NCI-H1105 treated with DMSO at 0.1 percent for 48 hours (cell line): ENCODE results near the gene FKBP14.

ENCODE experiments used
- DNase-seq: peaks from one replicate; lab custom pipeline; 2025; lab: John Stamatoyannopoulos, UW

Gene FKBP14

GRCh38 chr7:30032310-30033125 lies 6.0 kb upstream of the FKBP14 start:
- DNase-seq, result no peak

- DNase-seq, result peak; percentile 20
Observed at GRCh38 chr7:30029696-30030095, 3.2 kb upstream of the FKBP14 start.

DNA sequence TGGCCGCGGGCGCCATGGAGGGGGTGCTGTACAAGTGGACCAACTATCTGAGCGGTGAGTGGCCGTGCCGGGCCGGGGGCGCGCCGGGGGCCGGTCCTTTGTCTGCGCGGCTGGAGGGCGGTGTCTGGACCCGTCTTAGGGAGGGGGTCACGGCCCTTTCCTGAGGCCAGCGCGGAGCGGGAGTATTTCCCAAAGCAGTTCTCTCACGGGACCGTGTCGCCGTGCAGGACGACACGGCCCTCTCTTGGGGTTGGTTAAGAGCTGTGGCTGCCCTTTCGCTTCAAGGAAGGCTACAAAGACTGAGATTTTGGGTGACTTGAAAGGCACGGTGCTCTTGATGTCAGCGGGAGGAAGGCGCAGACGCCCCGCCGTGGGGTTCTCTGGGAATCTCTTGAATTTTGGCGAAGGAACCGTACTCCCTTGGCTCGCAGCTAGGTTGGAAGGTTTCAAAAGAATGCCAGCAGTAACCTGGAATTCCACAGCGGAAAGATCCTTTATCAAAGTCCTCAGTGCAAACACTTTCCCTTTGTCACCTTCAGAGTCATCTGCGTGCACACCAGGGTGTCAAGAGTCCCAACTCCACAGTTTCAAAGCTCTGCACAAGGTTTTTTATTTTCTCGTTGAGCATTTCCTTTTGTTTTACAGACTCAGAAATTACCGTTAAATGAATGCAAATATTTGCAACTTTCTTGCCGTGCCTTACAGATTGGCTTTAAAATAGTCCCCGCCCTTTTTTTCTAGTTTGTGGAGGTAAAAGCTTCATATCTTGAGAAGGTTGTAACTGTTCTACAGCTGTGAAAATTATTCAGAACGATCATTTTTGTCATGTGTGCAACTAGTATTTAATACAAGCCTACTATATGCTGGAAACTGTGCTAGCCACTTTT lies 2.5 kb upstream of the FKBP14 start:
- no peak for DNase-seq

DNA sequence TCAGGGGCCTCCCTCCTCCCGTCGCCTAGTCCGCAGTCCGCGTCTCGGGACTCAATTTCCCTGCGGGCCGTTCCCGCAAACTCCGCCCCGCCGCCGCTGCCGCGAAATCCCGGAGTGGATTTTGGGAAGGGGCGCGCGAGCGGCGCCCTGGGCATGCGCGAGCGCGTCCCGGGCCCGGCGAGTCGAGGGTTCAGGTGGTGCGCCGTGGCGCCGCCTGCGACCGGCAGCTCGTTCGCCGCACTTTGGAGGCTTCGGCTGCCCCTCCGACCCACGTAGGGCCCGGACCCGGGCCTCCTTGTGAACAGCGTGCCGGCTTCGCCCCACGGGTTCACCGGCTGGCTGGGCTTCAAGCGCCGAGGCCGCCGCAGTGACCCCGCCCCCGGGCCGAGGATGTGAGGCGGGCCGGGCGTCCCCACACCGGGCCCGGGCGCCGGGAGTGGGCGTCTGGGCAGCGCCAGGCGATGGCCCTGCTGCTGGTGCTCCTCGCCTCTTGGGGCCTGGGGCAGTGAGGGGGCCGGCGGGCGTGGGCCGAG lies 1.8 kb upstream of the FKBP14 start, which contains the start of gene PLEKHA8:
PLEKHA8 (plus strand) TSS at position 197 of the 533 bp plus-strand sequence. CDS start 351 bp downstream, outside the sequence.
- peak; percentile 79 for DNase-seq

DNA sequence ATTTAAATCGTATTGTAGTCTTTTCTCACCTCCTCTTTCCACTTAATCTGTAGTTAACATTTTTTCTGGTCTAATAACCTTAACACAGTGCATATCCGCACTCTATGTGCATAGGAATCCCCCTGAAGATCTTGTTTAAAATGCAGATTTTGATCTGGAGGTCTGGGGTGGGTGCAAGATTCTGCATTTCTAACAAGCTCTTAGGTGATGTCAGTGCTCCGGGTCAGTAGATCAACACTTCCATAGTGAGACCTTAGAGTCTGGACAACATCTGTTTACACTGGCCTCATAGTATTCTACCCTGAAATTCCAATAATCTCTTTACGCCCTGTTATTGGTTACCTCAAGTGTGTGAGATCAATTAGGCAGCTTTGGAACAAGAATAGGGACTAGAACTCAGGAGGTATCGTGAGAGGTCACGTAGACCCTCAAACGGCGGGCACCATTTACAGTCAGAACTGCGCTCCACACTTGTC lies 1.3 kb upstream of the FKBP14 start:
- DNase-seq, result no peak

DNA sequence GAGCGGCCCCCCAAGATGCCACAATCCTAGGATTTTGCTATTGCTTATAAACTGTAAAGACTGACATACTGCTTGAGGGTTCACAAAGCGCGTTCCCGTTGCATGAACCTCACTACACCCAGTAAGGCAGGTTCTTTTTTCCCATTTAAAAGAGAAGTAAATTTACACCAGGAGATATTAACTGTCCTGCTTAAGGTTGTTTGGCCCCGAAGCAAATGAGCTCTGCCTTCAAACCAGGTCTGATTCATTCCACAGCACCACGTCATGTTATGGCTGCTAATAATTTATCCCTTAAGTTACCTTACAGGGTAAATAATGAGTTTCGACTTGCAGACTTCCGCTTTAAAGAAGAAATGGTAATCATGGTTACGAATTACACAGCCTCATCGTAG lies 559 bp upstream of the FKBP14 start:
- DNase-seq, result no peak

DNA sequence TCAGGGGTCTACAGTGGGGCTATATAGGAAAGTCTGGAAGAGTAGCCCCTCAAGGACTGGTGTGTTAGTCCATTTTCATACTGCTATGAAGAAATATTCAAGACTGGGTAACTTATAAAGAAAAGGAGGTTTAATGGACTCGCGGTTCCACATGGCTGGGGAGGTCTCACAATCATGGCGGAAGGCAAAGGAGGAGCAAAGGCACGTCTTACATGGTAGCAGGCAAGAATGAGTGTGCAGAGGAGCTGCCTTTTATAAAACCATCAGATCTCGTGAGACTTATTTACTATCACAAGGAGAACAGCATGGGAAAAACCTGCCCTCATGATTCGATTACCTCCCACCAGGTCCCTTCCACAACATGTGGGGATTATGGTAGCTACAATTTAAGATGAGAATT lies 3.0 kb downstream of the FKBP14 start:
- DNase-seq, result no peak

- no peak for DNase-seq
Observed at GRCh38 chr7:30022991-30023390, 3.5 kb downstream of the FKBP14 start.

DNA sequence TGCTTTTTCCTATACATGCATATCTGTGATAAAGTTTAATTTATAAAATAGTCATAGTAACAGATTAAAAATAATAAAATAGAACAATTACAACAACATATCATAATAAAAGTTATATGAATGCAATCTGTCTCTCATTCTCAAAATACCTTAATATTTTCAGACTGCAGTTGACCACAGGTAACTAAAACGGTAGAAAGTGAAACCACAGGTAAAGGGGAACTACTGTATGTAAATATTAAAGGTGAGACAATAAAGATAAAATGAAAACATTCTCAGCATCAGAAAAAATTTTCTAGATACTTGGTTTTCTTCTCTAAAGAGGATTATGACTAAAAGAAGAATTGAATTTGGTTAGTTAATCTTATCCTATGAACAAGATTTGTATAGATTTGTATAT lies 6.0 kb downstream of the FKBP14 start:
- no peak for DNase-seq

GRCh38 chr7:30019960-30020359 lies 6.5 kb downstream of the FKBP14 start:
- DNase-seq, result no peak

DNA sequence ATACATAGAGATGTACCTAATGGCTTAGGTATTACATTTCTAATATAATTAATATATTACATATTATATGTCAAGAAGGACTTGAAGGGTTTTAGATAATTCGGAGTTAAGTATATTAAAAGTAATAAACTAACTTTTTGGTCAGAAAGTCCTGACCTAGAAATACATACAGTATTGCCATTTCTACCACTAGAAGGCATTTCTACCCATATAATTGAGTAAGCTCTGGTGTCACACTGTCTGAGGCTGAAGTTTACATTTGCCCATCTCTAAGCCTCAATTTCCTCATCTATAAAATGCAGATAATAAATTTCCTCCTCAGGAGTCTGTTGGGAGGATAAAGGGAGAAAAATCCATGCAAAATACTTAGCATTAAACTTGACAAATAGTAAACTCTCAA lies 7.1 kb downstream of the FKBP14 start:
- DNase-seq, result no peak

- DNase-seq, result no peak
Observed at GRCh38 chr7:30018451-30018850, 8.1 kb downstream of the FKBP14 start.

- no peak for DNase-seq
Observed at GRCh38 chr7:30012757-30013156, 13.7 kb downstream of the FKBP14 start.

DNA sequence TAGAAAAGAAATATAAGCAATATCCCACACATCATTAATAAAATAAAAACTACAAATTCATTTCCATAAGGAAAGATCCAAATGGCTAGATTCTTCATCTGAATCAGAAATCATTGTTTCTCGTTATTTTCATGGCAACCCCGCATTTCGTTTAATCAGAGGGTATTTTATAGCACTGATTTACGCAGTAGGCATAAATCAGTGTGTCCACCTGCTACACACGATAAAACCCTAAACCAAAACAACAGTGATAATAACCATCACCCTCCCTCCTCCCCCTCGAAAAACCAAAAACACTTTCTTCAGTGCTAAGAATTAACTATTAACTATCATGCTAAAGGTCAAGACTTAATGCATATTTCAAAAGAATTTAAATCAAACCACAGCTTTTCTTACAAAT lies 16.5 kb downstream of the FKBP14 start:
- DNase-seq, result no peak

- no peak for DNase-seq
Observed at GRCh38 chr7:30005464-30005863, 21.0 kb downstream of the FKBP14 start.

- DNase-seq, result no peak
Observed at GRCh38 chr7:30003098-30003497, 23.4 kb downstream of the FKBP14 start.

GRCh38 chr7:30001998-30002397 lies 24.5 kb downstream of the FKBP14 start:
- DNase-seq, result no peak

- no peak for DNase-seq
Observed at GRCh38 chr7:29998489-29998888, 28.0 kb downstream of the FKBP14 start.

- no peak for DNase-seq
Observed at GRCh38 chr7:29996321-29996720, 30.2 kb downstream of the FKBP14 start.

DNA sequence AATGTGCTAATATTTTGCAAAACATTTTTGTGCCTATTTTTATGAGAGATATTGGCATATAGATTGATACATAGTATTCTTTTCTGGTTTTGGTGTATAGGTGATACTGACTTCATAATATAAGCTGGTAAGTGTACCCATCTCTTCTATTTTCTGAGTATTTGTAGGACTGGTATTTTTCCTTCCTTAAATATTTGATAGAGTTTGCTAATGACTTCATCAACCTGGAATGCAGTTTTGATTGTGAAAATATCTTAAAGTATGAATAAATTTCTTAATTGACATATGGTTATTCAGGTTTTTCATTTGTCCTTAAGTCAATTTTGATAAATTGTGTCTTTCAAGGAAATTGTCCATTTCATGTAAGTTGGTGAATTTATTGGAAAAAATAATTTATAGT lies 30.9 kb downstream of the FKBP14 start:
- no peak for DNase-seq

- no peak for DNase-seq
Observed at GRCh38 chr7:29993140-29993539, 33.4 kb downstream of the FKBP14 start.

DNA sequence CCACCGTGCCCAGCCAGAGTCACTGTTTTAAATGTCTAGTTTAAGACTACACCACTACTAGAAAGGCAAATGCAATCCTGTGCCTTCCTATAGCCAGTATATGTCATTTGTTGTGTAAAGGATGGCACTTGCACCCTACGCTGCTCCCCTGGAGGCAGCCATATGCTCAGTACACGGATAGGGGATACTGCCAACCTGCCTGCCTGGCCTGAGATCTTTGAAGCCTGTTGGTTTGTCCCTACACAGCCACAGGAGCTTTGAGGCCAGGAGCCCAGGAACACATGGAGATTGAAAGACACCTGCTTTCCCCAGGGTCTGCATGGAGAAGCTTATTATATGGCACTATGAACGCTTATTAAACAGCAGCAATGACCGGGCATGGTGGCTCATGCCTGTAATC lies 34.6 kb downstream of the FKBP14 start:
- DNase-seq, result no peak

DNA sequence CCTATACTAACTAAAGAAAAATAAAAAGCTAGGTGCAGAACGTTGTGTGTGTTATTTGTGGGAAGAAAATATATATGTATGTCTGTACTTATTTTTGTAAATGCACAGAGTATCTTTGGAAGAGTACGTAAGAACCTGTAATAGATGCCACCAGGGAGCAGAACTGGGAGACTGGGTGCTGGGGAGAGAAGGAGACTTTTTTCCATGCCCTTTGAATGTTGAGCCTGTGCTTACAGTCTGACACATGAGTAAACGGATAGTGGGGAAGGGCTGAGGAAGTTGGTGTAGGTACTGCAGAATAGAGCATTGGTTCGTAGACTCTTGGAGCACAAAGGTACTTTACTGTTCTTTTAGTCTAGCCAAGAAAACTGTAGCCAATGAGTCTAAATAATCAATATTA lies 35.6 kb downstream of the FKBP14 start:
- DNase-seq, result no peak
